Measurements from ENCODE around the gene CCDC12.

DNA sequence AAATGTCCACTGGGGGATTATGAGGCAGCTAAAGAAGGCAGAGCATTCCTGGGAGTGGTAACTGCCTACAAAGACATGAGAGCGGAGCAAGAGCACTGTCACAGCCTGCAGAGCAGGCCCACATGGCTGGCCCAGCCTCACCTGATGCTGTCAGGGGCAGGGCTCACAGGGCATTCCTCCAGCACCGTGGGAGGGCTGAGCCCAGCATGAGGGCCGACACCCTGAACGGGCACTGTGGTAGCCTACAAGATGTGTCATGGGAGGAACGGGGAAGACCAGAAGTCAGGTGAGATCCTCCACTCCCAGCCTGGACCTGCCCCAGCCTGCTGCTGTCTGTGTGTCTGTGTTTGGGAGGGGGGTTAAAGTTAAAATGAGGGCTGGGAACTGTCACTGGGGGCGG is 30.1 kb downstream of the CCDC12 start:
- TF ChIP-seq, protein P1, sequence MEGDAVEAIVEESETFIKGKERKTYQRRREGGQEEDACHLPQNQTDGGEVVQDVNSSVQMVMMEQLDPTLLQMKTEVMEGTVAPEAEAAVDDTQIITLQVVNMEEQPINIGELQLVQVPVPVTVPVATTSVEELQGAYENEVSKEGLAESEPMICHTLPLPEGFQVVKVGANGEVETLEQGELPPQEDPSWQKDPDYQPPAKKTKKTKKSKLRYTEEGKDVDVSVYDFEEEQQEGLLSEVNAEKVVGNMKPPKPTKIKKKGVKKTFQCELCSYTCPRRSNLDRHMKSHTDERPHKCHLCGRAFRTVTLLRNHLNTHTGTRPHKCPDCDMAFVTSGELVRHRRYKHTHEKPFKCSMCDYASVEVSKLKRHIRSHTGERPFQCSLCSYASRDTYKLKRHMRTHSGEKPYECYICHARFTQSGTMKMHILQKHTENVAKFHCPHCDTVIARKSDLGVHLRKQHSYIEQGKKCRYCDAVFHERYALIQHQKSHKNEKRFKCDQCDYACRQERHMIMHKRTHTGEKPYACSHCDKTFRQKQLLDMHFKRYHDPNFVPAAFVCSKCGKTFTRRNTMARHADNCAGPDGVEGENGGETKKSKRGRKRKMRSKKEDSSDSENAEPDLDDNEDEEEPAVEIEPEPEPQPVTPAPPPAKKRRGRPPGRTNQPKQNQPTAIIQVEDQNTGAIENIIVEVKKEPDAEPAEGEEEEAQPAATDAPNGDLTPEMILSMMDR (IDR thresholded peaks at IDR 0.05), result no peak
- TF ChIP-seq POLR2A (IDR thresholded peaks at IDR 0.05), result no peak

Measured in uterus (tissue), 2 donors.